Keratinocyte (primary cell): Measurements from ENCODE around the gene CARMIL3.

Experiments used
- EZH2 ChIP-seq: IDR thresholded peaks from one replicate; pipeline ENCODE4 v1.6.1; 2012; ENCODE audit warnings: inconsistent platforms, mild to moderate bottlenecking, low read length, moderate library complexity
- TF ChIP-seq, protein P1 (sequence below), 3 experiments: IDR thresholded peaks in 1 of 3; conservative IDR thresholded peaks in 1 of 3; optimal IDR thresholded peaks in 1 of 3; 2 replicates in 2 of 3; 3 replicates in 1 of 3; pipeline versions ENCODE3 to v1.5.1; 2011; ENCODE audit warnings: low read length in 3 of 3, mild to moderate bottlenecking in 3 of 3, moderate library complexity in 2 of 3, control low read depth in 1 of 3, inconsistent platforms in 1 of 3; ENCODE audit not compliant: insufficient read depth in 2 of 3; ENCODE audit errors: extremely low read depth in 1 of 3

- TF ChIP-seq, protein P1, sequence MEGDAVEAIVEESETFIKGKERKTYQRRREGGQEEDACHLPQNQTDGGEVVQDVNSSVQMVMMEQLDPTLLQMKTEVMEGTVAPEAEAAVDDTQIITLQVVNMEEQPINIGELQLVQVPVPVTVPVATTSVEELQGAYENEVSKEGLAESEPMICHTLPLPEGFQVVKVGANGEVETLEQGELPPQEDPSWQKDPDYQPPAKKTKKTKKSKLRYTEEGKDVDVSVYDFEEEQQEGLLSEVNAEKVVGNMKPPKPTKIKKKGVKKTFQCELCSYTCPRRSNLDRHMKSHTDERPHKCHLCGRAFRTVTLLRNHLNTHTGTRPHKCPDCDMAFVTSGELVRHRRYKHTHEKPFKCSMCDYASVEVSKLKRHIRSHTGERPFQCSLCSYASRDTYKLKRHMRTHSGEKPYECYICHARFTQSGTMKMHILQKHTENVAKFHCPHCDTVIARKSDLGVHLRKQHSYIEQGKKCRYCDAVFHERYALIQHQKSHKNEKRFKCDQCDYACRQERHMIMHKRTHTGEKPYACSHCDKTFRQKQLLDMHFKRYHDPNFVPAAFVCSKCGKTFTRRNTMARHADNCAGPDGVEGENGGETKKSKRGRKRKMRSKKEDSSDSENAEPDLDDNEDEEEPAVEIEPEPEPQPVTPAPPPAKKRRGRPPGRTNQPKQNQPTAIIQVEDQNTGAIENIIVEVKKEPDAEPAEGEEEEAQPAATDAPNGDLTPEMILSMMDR (optimal IDR thresholded peaks at IDR 0.05 in 1 of 3, IDR thresholded peaks at IDR 0.05 in 1 of 3, conservative IDR thresholded peaks at IDR 0.05 in 1 of 3; ENCODE audit: extremely low read depth in 1 of 3, insufficient read depth in 2 of 3, low read length in 3 of 3): no peak
- no peak for TF ChIP-seq EZH2
Measured at GRCh38 chr14:24086193-24086955, 34.6 kb downstream of the CARMIL3 start.
